NCI-H2081 treated with DMSO at 0.1 percent for 48 hours (cell line): ENCODE results near the gene ZNF516.
"Not testable (repeated sequence)": the region's sequence is repeated elsewhere in the genome, so short reads cannot be mapped to it uniquely, and the experiment has no call there.

ENCODE experiments used
- DNase-seq: peaks from one replicate; lab custom pipeline; 2025; lab: John Stamatoyannopoulos, UW

Gene ZNF516

DNA sequence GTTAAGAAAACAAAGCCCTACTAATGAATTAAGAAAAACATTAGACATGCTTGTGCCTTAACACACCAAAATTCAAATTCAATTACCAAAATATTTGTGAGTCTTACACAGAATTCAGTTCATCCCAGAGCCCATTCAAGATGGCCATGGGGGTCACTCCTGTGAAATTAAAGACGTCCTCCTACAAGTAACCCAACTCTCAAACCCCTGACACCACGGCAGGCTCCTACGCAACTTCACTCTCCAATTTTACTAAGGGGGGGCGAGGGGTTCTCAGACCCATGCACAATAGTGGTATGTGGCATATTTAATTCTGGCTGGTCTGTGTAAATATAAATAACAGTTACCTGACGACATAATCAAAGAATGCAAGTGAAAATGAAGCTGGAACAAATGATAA is 5.0 kb downstream of the ZNF516 start:
- DNase-seq = no peak

DNA sequence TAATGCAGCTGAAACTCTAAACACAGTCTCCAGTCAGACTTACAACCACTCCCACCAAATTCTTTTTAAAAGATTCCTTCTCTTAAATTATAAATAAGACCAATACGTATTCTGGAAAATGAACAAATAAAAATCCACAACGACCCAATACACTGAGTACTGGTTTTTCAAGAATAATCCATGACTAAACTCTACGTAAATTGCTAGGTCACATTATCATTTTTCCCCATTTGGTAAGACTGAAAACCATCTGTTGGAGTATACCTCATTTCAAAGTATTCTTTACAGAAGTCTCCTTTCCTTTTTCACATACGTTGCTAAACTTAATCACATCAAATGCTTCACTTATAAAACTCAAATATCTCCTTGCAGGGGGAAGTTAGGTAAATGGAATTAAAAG is 6.0 kb downstream of the ZNF516 start:
- DNase-seq = no peak

DNA sequence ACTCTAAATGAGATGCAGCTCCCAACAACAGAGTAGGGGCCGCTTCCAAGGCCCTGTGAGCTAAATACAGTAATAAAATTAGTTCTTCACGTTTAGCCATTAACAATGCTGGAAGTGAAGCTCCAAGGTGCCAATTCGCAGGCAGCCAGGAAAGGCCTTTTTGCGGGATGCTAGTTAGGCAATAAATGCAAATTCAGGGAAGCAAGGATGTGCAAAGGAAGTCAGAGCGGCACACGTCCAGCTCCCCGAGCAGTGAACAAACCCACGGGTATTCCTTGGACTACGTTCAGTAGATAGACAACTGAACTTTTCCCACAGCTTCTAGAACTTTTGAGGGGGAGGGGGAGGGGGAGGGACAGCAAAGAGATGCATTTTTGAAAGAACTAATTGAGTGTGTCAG is 6.9 kb downstream of the ZNF516 start:
- no peak for DNase-seq

DNA sequence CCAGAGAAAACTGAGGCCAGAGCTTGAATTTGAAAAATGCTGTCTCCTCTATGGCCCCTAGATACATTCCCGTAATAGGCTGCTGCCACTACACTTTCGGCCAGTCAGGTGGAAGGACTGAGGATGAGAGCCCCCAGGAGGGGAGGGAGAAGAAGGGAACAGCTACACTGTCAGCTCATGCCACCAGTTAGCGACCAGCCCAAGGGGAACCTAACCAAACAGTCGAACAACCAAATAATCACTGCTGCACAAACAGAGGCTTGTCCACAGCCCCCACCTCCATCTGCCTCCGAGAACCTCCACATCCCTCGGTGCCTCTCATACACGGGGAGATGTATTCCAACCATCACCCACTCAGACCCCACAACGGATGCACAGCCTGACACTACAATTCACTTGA is 7.3 kb downstream of the ZNF516 start:
- DNase-seq = no peak

DNA sequence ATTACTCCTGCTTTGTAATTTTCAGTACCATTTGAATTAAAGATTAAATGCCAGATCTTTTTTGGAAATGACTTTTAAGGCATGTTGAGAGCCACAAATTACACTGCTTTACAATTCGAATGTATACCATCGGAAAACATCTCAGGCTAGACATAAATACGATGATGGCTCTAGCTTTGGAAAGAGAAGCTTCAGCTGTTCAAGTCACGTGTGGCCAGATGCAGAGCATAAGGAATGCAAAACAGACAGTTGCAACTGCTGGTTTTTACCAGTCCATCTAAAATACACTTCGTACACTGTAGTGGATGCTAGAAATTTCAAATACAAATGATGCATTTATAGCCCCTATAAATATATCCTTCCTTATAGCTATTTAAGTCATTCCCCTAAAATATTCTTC is 8.0 kb downstream of the ZNF516 start:
- DNase-seq = no peak

DNA sequence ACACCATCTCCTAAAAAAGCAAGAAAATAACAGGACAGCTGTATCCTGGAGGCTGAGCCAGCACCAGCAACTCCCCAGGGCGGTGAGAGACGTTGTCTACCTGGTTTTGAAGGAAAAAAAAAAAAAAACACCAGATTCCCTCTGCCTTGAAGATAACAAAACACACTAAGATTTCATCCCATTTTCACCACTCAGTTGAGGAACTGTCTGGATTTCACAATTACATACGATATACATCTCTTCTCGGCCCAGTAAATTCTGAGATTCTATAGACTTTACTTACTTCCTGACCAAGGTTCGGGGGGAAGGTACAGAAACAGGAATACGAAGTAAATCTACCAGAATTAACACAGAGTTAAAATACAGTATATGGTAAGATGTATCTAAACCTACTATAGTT is 8.5 kb downstream of the ZNF516 start:
- DNase-seq = no peak

DNA sequence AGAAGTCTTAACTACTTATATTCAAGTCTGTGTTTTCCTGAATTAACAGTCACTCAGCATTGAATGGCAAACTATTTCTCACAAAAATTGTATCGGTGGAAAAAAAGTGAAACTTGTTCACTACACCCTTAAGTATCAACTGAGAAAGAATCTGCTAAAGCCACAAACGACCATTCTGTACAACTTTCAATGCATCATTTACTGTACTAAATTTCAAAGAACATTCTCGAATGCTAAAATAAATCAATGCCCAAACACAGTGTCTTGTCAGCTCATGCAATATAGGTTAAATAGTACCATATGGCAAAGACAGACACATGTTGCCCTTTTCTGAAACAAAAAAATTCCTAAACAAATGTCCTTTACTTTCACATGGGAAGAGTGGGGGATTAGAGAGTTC is 9.0 kb downstream of the ZNF516 start:
- DNase-seq = no peak

DNA sequence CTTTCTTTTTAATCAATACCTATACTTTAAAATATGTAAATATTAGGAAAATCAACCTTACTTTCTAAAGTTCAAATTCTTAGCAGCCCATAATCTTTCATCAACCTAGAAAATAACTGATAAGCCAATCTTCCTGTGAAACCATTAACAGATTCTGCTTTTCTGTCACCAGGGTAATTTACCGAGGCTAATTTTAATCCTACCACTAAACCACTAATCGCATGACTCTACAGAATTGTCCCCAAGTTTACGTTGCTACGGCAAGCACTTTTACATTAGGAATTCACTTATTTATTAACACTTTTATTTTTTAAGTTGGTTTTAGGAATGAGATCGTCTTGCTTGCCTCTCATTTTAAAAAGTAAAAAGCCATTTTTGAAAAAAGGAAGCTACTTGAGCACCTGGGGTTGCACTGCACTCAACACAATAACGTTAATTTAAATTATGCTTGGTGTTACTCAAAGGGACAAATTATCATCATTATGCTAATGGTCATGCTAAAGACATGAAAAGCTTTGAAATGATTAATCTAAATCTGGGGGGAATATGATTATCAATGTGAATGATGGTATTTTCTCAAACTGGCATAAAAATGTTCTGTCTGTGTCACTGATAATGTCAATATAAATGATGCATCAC is 10.2 kb downstream of the ZNF516 start:
- DNase-seq = no peak

DNA sequence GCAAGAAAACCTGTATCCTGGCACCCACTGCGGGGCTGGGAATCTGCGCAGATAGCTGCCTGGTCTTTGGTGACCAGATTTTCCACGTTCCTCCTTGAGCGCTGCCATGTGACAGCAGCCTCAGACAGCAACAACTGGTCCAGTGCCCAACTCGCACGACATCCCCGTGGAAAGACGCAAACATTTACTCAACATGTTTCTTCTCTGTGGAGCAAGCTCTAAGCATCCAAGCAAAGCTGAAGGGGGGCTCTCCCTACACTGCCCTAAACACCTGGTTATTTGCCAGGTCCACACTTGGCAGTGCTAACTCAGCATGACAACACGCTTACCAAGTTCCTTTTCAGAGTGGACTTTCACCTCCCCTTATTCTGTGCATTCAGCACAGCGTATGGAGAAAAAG is 11.3 kb downstream of the ZNF516 start:
- DNase-seq = no peak

DNA sequence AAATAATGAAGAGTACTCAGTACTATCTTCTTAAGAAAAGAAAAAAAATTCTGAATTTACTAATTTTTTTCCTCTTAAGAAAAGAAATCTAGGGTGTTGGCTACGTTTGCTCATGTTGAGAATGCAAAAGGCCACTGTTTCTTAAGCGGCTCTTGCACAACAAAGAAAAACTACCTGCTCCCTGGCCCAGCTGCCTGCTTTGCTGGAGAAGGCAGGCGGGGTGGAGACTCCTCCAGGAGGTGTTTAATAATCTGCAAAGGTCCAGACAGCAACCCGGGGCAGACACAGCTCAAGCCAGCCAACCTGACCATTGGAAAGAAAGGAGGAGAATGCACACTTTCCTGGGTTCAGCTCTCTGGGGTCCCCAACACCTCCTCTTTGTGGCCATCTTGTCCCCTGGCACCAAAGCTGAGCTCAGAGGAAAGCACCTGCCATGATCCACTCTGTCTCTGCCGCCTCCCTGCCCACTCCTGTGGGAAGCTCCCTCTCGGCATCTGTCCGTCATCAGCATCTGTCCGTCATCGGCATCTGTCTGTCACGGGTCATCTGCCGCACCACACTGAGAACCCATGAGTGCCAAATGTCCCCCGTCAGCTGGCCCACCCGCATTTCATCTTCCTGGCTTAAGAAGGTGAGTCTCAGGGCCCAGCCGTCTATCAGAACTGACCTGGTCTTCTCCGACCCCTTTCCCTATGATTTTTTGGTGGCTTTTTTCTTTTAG is 11.9 kb downstream of the ZNF516 start:
- no peak for DNase-seq

DNA sequence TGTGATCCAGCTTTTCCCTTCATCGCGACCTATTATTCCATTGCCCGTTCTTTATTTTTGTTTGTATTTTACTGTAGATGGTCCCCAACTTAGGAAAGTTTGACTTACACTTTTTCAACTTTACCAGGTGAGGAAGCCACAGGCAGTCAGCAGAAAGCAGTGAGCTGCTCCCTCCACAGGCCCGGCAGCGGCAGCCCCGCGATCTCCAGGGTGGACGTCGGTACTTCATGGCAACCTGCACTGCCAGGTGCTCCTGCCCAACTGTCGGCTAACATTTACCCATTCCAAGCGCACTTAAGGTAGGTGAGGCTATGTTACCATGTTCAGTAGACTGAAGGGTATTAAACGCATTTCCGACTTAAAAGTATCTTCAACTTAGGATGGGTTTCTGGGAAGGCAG is 12.8 kb downstream of the ZNF516 start:
- no peak for DNase-seq

DNA sequence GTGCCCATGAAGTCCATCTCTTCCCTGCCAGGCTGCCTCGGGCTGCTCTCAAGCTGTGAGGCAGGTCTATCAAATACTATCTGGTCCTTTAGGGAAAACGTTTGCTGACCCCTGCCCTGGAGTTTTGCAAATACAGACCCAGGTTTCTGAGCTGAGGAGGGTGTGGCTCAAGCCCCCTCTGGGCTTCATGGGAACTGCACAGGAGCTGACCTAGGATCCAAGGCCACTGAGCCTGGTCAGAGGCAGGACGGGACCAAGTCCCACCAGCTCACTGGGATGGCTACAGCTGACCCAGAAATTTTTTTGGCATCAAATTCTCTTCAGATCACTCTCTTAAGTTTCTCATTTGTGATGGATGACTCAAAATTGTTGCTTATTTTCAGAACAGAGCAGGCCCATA is 14.1 kb downstream of the ZNF516 start:
- DNase-seq = no peak

DNA sequence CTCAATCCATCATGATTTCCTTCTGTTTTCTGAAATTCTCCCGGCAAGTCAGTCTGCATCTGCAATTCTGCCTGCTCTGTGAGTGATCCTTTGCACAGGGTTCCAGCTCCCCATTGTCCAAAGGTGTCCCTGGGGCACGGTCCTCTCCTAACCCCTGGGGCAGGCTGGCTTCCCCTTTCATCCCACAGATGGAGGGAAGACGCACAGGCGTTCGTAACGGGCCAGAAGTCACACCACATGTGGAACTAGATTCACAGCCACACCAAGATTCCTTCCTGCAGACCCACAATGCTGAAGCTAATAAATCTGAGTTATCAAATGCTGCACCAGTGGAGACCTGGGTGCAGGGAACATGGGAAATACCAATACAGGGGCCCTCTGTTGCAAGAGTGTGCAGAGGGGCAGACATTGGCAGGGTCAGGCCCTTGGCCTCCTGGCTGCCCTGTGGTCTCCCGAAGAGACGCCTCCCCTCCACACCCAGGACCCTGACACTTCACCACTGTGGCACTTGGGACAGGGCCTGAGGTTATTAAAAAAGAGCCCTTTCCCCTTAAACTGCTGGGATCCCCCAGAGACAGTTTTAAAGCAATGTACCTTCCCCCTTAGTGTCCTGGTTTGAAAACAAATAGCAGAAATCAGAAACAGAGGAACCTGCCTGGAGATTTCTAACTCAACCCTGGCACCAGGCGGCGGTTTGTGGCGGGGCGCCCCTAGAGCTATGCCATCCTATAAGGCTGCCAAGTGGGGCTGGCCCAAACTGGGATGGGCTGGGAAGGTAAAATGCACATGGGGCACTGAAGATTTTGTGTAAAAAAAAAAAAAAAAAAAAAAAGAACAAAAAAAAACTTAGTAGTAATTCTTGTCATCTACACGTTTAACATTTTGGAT is 15.4 kb downstream of the ZNF516 start:
- no peak for DNase-seq

DNA sequence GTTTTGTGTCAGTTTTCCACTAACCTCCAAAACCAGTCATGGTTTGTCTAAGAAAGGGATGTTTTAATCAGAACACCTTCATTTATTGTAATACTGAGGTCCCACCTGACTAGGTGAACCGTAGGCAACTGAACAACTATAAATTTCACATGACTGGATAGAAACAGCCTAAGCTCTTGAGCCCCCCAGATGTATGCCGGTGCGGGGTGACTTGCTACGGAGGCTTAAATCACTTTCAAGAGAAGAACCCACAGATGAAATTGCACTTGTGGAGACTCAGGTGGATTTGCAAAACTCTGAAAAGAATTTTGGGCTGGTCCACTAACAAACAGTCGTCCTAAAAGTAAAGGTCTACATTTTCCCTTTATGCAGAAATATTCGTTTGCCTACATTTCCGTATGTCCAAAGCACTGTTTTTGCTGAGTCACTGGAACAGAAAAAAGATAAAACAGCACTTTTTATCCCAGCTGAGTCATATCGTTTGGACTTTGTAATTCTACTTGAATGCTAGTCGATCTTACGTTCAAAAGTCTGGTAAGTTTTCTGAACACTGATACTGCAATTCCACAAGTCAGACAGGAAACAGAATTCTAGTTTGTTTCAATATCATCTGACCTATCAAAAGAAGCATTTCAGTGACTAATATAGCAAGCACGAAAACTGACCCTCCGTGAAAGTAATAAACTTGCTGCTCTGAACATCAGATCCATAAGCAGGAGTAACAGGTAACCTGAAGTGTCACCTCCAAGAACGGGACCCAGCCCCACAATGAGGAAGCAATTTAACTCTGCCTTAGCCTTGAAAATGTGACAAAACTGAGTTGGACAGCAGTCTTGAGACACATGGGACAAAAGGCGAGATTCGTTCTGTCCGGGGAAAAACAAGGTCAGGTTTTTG is 18.1 kb downstream of the ZNF516 start:
- no peak for DNase-seq

DNA sequence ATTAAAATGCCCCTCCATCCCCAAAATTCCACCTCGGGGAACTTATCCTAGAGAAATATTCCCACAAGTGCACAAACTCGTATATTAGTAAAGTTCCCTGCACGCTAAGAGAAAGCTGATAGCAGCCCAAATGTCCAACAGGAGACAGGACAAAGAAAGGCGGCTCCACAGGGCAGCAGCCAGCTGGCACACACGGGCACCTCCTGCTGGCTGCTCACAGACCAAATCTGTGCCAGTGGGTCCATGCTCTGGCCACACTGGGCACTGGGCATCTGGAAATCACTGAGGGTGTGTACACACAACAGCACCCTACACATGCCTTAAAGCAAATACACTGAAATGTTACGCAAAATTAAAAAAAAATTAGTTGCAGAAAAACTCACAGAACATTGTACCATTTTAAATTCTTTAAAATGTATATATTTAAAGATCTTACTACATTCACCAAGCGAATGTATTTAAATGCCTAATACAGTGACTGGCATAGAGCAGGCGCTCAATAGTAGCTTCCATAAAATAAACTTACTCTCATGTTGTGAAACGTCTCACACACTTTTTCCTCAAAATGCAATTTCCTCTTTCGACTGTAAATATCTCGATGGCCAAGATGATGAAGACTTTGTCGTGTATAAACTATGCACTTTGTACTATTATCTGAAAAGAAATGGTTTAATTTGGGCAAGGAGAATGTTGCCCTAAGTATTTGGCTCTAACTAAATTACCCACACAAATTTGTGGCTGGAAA is 19.4 kb downstream of the ZNF516 start:
- no peak for DNase-seq

DNA sequence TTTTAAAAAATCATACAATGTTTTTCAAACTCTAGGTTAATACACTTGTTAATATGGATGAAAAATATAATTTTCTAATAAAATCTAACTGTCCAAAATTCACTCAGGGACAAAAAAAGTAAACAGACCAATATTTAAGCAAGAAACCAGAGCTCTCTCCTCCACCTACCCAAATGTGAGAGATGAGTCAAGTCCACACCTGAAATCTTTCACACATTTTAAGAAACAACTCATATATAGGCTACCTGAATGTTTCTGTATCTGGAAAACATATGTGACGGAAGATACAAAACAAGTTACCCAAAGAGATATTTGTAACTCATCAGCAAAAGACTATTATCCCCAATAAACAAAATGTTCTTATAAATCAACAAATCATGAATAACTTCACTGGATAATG is 20.2 kb downstream of the ZNF516 start:
- DNase-seq = no peak

DNA sequence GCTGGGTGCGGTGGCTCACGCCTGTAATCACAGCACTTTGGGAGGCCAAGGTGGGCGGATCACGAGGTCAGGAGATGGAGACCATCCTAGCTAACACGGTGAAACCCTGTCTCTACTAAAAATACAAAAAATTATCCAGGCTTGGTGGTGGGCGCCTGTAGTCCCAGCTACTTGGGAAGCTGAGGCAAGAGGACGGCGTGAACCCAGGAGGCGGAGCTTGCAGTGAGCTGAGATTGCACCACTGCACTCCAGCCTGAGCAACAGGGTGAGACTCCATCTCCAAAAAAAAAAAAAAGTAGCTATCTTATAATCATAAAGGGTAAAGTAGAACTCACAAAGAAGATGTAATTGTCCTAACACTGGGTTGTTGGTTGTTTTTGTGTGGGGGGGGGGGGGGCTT is 21.5 kb downstream of the ZNF516 start:
- DNase-seq = not testable (repeated sequence)

DNA sequence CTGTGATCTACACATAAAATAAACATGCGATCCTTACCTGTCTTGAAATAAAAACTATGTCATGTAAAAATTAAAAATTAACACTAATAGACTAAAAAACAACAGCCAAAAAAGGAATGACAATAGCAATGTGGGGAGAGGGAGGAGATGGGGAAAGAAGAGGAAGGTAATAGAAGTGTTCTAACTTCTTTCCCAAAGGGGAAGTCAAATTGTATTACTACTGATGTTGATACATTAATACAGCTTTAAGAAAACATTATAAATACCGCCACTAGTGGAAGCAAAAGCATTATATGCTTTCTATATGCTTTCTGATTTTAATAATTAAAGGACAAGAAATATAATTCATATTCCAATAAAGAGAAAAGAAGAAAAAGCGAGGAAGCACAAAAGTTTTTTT is 22.2 kb downstream of the ZNF516 start:
- DNase-seq = no peak

DNA sequence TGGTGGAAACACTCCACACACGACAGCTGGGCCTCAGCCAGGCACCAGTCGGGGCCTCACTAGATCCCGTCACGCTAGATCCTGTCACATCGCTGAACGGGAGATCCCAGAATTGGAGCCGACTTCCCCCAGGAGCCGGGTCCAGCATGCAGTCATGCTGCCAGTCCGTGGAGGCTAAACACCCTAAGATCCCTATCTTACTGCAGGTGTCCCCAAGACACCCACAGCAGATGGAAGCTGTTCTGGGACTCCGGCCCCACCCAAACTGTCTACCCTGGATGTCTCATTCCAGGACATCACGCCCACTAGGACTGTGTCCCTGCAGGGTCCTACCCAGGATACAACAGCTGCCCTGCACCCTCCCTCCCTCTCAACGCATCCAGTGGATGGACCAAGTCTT is 23.4 kb downstream of the ZNF516 start:
- no peak for DNase-seq

DNA sequence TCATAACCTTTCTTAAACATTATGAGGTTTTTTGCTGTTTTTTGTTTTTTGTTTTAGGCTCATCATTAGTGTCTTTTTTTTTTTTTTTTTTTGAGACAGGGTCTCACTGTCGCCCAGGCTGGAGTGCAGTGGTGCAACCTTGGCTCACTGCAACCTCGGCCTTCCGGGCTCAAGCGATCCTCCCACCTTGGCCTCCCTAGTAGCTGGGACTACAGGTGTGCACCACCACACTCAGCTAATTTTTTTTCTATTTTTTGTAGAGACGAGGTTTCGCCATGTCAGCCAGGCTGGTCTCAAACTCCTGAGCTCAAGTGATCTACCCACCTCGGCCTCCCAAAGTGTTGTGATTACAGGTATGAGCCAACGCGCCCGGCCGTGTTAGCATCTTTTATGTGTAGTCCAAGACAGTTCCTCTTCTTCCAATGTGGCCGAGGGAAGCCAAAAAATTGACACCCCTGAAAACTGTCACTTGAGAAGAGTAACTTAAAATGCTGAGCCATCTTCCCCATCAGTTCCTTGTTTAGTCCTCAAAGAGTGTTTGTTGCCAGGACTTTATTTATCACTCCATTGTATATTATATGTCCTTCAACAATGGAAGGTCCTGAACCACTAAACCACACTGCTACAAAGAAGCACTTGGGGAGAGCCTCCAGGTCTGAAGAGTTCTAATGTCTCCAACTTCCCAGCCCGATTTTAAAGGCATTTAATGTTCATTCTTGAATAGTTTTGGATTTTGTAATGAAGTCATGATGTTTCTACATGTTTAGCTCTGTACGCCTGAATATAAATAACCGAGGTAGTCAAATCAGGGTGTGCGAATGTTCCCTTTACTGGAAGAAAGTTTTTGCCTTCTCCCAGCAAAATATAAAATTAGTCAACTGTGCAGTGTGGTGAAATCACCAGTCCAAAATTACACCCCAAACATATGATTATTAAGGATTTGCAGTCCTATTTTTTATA is 26.4 kb downstream of the ZNF516 start:
- no peak for DNase-seq
